ENCODE results near the gene ABHD12. TPM values are rescaled to one million over a fixed set of nuclear protein-coding genes. Genes with fewer than 3 reads are reported as not detected.

Gene ABHD12
- total and polyA plus RNA-seq, 10 of the 15 experiments (the other 5 are each of a cell fraction or from before 2014, with no cell fraction given): 1.5 to 61.8 (median 26.7) TPM

- TF ChIP-seq EZH2 (IDR thresholded peaks at IDR 0.05; ENCODE audit: borderline replicate concordance, control insufficient read depth, low read depth, low read length) (no peak), SREBF1 (IDR thresholded peaks at IDR 0.05; ENCODE audit: low read length) (no peak), GABPA (IDR thresholded peaks at IDR 0.05; ENCODE audit: low read depth) (no peak), NFYB (IDR thresholded peaks at IDR 0.05; ENCODE audit: insufficient read depth, low read depth, low read length) (peak; percentile 37; the same call in 1 of the 2 replicates), SUPT20H (IDR thresholded peaks at IDR 0.05; ENCODE audit: borderline replicate concordance, control insufficient read depth, low read depth, low read length) (no peak), WRNIP1 (IDR thresholded peaks at IDR 0.05; ENCODE audit: borderline replicate concordance, low read depth, low read length) (no peak), LARP7 (IDR thresholded peaks at IDR 0.05) (peak; percentile 95; the same call in 1 of the 2 replicates), IKZF2 (IDR thresholded peaks at IDR 0.05) (peak; percentile 28 to 49; a peak in 1 of 4 replicates), RUNX3 (IDR thresholded peaks at IDR 0.05; ENCODE audit: low read length) (peak; percentile 42), BACH1 (IDR thresholded peaks at IDR 0.05; ENCODE audit: borderline replicate concordance) (peak; percentile 23; the same call in 1 of the 2 replicates), HSF1 (IDR thresholded peaks at IDR 0.05; ENCODE audit: low read depth, low read length) (no peak), HDAC6 (IDR thresholded peaks at IDR 0.05; ENCODE audit: unreplicated experiment) (no peak), FOXK2 (IDR thresholded peaks at IDR 0.05) (no peak), SMARCA5 (IDR thresholded peaks at IDR 0.05) (no peak; the same call in 1 of the 2 replicates), ZNF384 (IDR thresholded peaks at IDR 0.05; ENCODE audit: borderline replicate concordance, low read depth, low read length) (no peak), TCF12 (IDR thresholded peaks at IDR 0.05; ENCODE audit: low read depth, low read length) (peak; percentile 85), ZBTB11 (CRISPR knock-in tag; IDR thresholded peaks at IDR 0.05) (no peak), RFX5 (IDR thresholded peaks at IDR 0.05; ENCODE audit: low read depth, low read length) (no peak)
Observed at GRCh38 chr20:25390538-25391528, at the start of gene ABHD12 (continued).
